ENCODE measurements around the gene ARHGAP24. TPM values are rescaled to one million over a fixed set of nuclear protein-coding genes. Genes with fewer than 3 reads are reported as not detected.

ARHGAP24 gene
- total and polyA plus RNA-seq, 2 of the 13 experiments (the other 11 are each of a cell fraction or from before 2014, with no cell fraction given), result 0.07 to 0.55 TPM

DNA sequence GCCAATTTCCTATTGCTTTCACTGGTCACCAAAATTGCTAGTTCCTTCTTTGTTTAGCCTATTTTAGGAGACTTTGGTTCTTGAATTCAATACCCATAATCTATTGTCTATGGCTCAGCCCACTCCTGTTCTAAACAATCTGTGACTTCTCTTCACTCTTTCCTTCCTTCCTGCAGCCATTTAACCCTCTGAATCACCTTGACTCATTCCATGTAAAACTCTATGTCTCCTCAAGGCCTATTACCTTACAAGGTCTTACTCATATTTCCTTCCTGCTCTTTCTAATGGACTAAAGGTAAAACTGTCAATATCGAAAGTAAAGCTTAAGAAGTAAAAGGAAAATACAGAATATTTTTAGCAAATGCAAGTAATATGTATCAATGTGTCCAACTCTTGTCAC, 301.6 kb downstream of the ARHGAP24 start:
- intact Hi-C loops (cut with micrococcal nuclease; ENCODE audit: unreplicated experiment) (no loop called here), in situ Hi-C loops (cut with HindIII; ENCODE audit: extremely low pct_ligation_motif_present, low pct_unique_long_range_greater_than_20kb) (no loop called here)
- Histone ChIP-seq H3K4me2 (ENCODE audit: low read depth, low read length) (no peak overlapping the region), H4K20me1 (ENCODE audit: insufficient read depth, low read length) (no peaks in the 10 kb centered on the region), H3K27me3 (ENCODE audit: control insufficient read depth in 1 of 2, insufficient read depth in 2 of 2, low read length in 2 of 2) (no peaks in the 10 kb centered on the region), H3K4me3 (replicated peaks in 1 of 3; ENCODE audit: insufficient read depth in 1 of 3, low read depth in 2 of 3, low read length in 3 of 3) (no peak overlapping the region), H3K27ac (ENCODE audit: extremely low read length, insufficient read depth, low read length) (no peak overlapping the region), H3K4me1 (ENCODE audit: insufficient read depth, low read length) (no peaks in the 10 kb centered on the region), H3K9ac (ENCODE audit: insufficient read depth, low read depth, low read length) (no peak overlapping the region), H2AFZ (ENCODE audit: low read length) (no peak overlapping the region), H3K36me3 (replicated peaks in 1 of 2; ENCODE audit: control insufficient read depth in 1 of 2, insufficient read depth in 2 of 2, low read length in 2 of 2) (no peaks in the 10 kb centered on the region), H3K79me2 (ENCODE audit: insufficient read depth, low read length) (no peaks in the 10 kb centered on the region), H3K9me3 (ENCODE audit: low read length) (no peaks in the 10 kb centered on the region)
- DNase-seq (ENCODE audit: low spot score), result no peak
- no peak for ATAC-seq
- FAIRE-seq, result no peak
- CTCF ChIA-PET (ENCODE audit: low intra/inter-chr PET ratio, low total read pairs), result no interaction called here
- WGBS (ENCODE audit: low lambda C conversion rate), result 32% methylated on average over 1 of the region's 1 CpG
- POLR2A ChIA-PET, result no interaction called here
- BruUV-seq (replicated peaks), result no TSS peak
- TF ChIP-seq IKZF4 (CRISPR knock-in tag; IDR thresholded peaks at IDR 0.05; ENCODE audit: borderline replicate concordance, low read depth, not compliant biosample characterization) (no peak), RXRA (CRISPR knock-in tag; IDR thresholded peaks at IDR 0.05) (no peak), TBL1XR1 (IDR thresholded peaks at IDR 0.05; ENCODE audit: borderline replicate concordance, low read length, partially characterized antibody) (no peak), ATAD3A (CRISPR knock-in tag; IDR thresholded peaks at IDR 0.05) (no peak), TBX2 (CRISPR knock-in tag; IDR thresholded peaks at IDR 0.05; ENCODE audit: borderline replicate concordance) (no peak), ZNF251 (CRISPR knock-in tag; IDR thresholded peaks at IDR 0.05) (no peak), ZNF776 (CRISPR knock-in tag; IDR thresholded peaks at IDR 0.05) (no peak), ZNF737 (CRISPR knock-in tag; IDR thresholded peaks at IDR 0.05; ENCODE audit: borderline replicate concordance) (no peak), NKX3-1 (CRISPR knock-in tag; IDR thresholded peaks at IDR 0.05) (no peak), ETV5 (CRISPR knock-in tag; IDR thresholded peaks at IDR 0.05; ENCODE audit: borderline replicate concordance) (no peak)
- TF ChIP-seq, protein P1, sequence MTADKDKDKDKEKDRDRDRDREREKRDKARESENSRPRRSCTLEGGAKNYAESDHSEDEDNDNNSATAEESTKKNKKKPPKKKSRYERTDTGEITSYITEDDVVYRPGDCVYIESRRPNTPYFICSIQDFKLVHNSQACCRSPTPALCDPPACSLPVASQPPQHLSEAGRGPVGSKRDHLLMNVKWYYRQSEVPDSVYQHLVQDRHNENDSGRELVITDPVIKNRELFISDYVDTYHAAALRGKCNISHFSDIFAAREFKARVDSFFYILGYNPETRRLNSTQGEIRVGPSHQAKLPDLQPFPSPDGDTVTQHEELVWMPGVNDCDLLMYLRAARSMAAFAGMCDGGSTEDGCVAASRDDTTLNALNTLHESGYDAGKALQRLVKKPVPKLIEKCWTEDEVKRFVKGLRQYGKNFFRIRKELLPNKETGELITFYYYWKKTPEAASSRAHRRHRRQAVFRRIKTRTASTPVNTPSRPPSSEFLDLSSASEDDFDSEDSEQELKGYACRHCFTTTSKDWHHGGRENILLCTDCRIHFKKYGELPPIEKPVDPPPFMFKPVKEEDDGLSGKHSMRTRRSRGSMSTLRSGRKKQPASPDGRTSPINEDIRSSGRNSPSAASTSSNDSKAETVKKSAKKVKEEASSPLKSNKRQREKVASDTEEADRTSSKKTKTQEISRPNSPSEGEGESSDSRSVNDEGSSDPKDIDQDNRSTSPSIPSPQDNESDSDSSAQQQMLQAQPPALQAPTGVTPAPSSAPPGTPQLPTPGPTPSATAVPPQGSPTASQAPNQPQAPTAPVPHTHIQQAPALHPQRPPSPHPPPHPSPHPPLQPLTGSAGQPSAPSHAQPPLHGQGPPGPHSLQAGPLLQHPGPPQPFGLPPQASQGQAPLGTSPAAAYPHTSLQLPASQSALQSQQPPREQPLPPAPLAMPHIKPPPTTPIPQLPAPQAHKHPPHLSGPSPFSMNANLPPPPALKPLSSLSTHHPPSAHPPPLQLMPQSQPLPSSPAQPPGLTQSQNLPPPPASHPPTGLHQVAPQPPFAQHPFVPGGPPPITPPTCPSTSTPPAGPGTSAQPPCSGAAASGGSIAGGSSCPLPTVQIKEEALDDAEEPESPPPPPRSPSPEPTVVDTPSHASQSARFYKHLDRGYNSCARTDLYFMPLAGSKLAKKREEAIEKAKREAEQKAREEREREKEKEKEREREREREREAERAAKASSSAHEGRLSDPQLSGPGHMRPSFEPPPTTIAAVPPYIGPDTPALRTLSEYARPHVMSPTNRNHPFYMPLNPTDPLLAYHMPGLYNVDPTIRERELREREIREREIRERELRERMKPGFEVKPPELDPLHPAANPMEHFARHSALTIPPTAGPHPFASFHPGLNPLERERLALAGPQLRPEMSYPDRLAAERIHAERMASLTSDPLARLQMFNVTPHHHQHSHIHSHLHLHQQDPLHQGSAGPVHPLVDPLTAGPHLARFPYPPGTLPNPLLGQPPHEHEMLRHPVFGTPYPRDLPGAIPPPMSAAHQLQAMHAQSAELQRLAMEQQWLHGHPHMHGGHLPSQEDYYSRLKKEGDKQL (CRISPR knock-in tag; IDR thresholded peaks at IDR 0.05; ENCODE audit: low read depth), result no peak
- TF ChIP-seq, protein P2, sequence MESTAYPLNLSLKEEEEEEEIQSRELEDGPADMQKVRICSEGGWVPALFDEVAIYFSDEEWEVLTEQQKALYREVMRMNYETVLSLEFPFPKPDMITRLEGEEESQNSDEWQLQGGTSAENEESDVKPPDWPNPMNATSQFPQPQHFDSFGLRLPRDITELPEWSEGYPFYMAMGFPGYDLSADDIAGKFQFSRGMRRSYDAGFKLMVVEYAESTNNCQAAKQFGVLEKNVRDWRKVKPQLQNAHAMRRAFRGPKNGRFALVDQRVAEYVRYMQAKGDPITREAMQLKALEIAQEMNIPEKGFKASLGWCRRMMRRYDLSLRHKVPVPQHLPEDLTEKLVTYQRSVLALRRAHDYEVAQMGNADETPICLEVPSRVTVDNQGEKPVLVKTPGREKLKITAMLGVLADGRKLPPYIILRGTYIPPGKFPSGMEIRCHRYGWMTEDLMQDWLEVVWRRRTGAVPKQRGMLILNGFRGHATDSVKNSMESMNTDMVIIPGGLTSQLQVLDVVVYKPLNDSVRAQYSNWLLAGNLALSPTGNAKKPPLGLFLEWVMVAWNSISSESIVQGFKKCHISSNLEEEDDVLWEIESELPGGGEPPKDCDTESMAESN (CRISPR knock-in tag; conservative IDR thresholded peaks at IDR 0.05), result no peak
- TF ChIP-seq, protein P3, sequence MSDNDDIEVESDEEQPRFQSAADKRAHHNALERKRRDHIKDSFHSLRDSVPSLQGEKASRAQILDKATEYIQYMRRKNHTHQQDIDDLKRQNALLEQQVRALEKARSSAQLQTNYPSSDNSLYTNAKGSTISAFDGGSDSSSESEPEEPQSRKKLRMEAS (IDR thresholded peaks at IDR 0.05), result no peak

Data from HepG2 (cell line).